HEK293 (cell line): ENCODE data around the gene PRRG4.

ENCODE experiments used
- CTCF ChIA-PET: fragments of 350-600 bp; formaldehyde crosslinking; extraction: SDS; loops from one replicate; lab custom pipeline; 2021; ENCODE audit warnings: antibody characterized with exemption; lab: Yijun Ruan, JAX
- POLR2A ChIA-PET: fragments of 300-600 bp; formaldehyde crosslinking; extraction: SDS; loops from one replicate; lab custom pipeline; 2020; ENCODE audit warnings: antibody characterized with exemption, inconsistent platforms; lab: Yijun Ruan, JAX
- H3K27ac ChIP-seq: fragments of 200-500 bp; sonication (Bioruptor generic); 2 replicates; pipeline ENCODE4 v1.5.1; 2014; ENCODE audit warnings: low read depth, low read length, control low read depth, inconsistent platforms; ENCODE audit errors: extremely low read depth
- H3K36me3 ChIP-seq, 2 experiments: fragments of 200-500 bp in 1 of 2; sonication (Bioruptor generic) in 1 of 2; 1 replicate in 1 of 2; 2 replicates in 1 of 2; pipeline ENCODE4 v1.5.1; 2014 to 2017; ENCODE audit warnings: inconsistent platforms in 2 of 2, low read length in 2 of 2; ENCODE audit not compliant: control insufficient read depth in 2 of 2, insufficient read depth in 1 of 2
- H3K4me1 ChIP-seq: fragments of 200-500 bp; sonication (Bioruptor generic); 2 replicates; pipeline ENCODE4 v1.5.1; 2014; ENCODE audit warnings: mild to moderate bottlenecking, low read length, inconsistent platforms; ENCODE audit not compliant: control insufficient read depth, insufficient read depth
- H3K4me3 ChIP-seq: 2 replicates; pipeline ENCODE4 v1.5.1; 2011; ENCODE audit warnings: low read depth, mild to moderate bottlenecking, control low read depth, low read length, moderate library complexity
- H3K9me3 ChIP-seq: fragments of 200-500 bp; sonication (Bioruptor generic); 2 replicates; pipeline ENCODE4 v1.5.1; 2014; ENCODE audit warnings: low read depth, low read length, inconsistent platforms; ENCODE audit not compliant: control insufficient read depth, insufficient read depth
- GLI4 ChIP-seq: fragments of 450-650 bp; formaldehyde crosslinking; IDR thresholded peaks from 2 replicates; pipeline ENCODE4 v1.5.1; 2016; ENCODE audit warnings: missing biosample characterization, missing genetic modification characterization
- HOXC10 ChIP-seq: sonication (generic); formaldehyde crosslinking; IDR thresholded peaks from 2 replicates; pipeline ENCODE4 v1.8.1; 2023; ENCODE audit warnings: mild to moderate bottlenecking, missing genetic modification reagents
- IKZF3 ChIP-seq: fragments of 450-650 bp; IDR thresholded peaks from 2 replicates; pipeline ENCODE4 v1.5.0; 2018; ENCODE audit warnings: missing biosample characterization, mild to moderate bottlenecking, missing genetic modification characterization, moderate library complexity
- ZEB2 ChIP-seq: fragments of 450-650 bp; formaldehyde crosslinking; IDR thresholded peaks from 2 replicates; pipeline ENCODE4 v1.5.1; 2016; ENCODE audit warnings: missing biosample characterization, missing genetic modification characterization
- ZFP41 ChIP-seq: fragments of 450-650 bp; formaldehyde crosslinking; IDR thresholded peaks from 2 replicates; pipeline ENCODE4 v1.5.1; 2016; ENCODE audit warnings: missing biosample characterization, missing genetic modification characterization, borderline replicate concordance
- ZNF10 ChIP-seq: fragments of 450-650 bp; formaldehyde crosslinking; IDR thresholded peaks from 2 replicates; pipeline ENCODE4 v1.5.1; 2017; ENCODE audit warnings: missing biosample characterization, missing genetic modification characterization
- ZNF112 ChIP-seq: fragments of 450-650 bp; formaldehyde crosslinking; IDR thresholded peaks from 2 replicates; pipeline ENCODE4 v1.5.0; 2017; ENCODE audit warnings: missing biosample characterization, missing genetic modification characterization
- ZNF184 ChIP-seq: fragments of 450-650 bp; IDR thresholded peaks from 2 replicates; pipeline ENCODE4 v1.5.1; 2018; ENCODE audit warnings: missing biosample characterization, mild to moderate bottlenecking, missing genetic modification characterization
- ZNF23 ChIP-seq: fragments of 450-650 bp; formaldehyde crosslinking; IDR thresholded peaks from 2 replicates; pipeline ENCODE4 v1.5.1; 2016; ENCODE audit warnings: missing biosample characterization, missing genetic modification characterization, borderline replicate concordance
- ZNF248 ChIP-seq: fragments of 450-650 bp; formaldehyde crosslinking; IDR thresholded peaks from 2 replicates; pipeline ENCODE4 v1.5.1; 2017; ENCODE audit warnings: missing biosample characterization, missing genetic modification characterization
- ZNF394 ChIP-seq: fragments of 450-650 bp; formaldehyde crosslinking; IDR thresholded peaks from 2 replicates; pipeline ENCODE4 v1.5.1; 2016; ENCODE audit warnings: missing biosample characterization, missing genetic modification characterization, mild to moderate bottlenecking, moderate library complexity, borderline replicate concordance
- ZNF426 ChIP-seq: fragments of 450-650 bp; formaldehyde crosslinking; IDR thresholded peaks from 2 replicates; pipeline ENCODE4 v1.5.1; 2017; ENCODE audit warnings: missing biosample characterization, missing genetic modification characterization, mild to moderate bottlenecking, inconsistent platforms, moderate library complexity
- ZNF530 ChIP-seq: fragments of 450-650 bp; formaldehyde crosslinking; IDR thresholded peaks from 2 replicates; pipeline ENCODE4 v1.5.1; 2016; ENCODE audit warnings: low read depth, missing biosample characterization, missing genetic modification characterization
- ZNF664 ChIP-seq: fragments of 450-650 bp; formaldehyde crosslinking; IDR thresholded peaks from 2 replicates; pipeline ENCODE4 v1.5.1; 2016; ENCODE audit warnings: missing biosample characterization, missing genetic modification characterization
- ZNF670 ChIP-seq: fragments of 450-650 bp; formaldehyde crosslinking; IDR thresholded peaks from 2 replicates; pipeline ENCODE4 v1.5.1; 2016; ENCODE audit warnings: missing biosample characterization, missing genetic modification characterization, low read depth
- ZNF777 ChIP-seq: fragments of 450-650 bp; formaldehyde crosslinking; IDR thresholded peaks from 2 replicates; pipeline ENCODE4 v1.5.1; 2017; ENCODE audit warnings: missing biosample characterization, missing genetic modification characterization, borderline replicate concordance
- TF ChIP-seq, protein P1 (sequence below): fragments of 450-650 bp; formaldehyde crosslinking; IDR thresholded peaks from 2 replicates; pipeline ENCODE4 v1.5.0; 2017; ENCODE audit warnings: missing biosample characterization, missing genetic modification characterization, borderline replicate concordance
- TF ChIP-seq, protein P2 (sequence below): fragments of 450-650 bp; formaldehyde crosslinking; IDR thresholded peaks from 2 replicates; pipeline ENCODE4 v1.5.1; 2016; ENCODE audit warnings: missing biosample characterization, missing genetic modification characterization
- TF ChIP-seq, protein P3 (sequence below): IDR thresholded peaks from 2 replicates; pipeline ENCODE4 v1.6.1; 2011; ENCODE audit warnings: mild to moderate bottlenecking, low read depth, low read length, borderline replicate concordance
- TF ChIP-seq, protein P4 (sequence below): fragments of 450-650 bp; formaldehyde crosslinking; IDR thresholded peaks from 2 replicates; pipeline ENCODE4 v1.5.1; 2016; ENCODE audit warnings: missing biosample characterization, missing genetic modification characterization, borderline replicate concordance

The PRRG4 gene

DNA sequence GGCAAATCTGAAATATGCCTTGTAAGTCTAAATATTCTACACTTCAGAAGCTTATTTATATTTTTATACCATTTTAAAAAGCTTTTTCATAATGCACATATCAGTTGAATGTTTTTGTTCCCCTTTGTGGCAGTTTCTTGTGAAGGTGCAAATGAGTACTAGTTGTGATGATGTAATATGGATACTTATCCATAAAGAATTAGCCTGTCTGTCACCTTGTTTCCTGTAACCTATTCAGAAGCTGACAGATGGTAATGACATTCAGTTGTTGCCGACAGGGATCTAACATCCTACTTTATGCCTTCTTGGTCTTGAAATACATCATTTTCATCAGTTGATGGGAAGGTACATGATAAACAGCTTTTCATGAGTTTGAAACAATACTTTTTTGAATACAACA lies 65.7 kb downstream of the PRRG4 start (continued):
- TF ChIP-seq, protein P1, sequence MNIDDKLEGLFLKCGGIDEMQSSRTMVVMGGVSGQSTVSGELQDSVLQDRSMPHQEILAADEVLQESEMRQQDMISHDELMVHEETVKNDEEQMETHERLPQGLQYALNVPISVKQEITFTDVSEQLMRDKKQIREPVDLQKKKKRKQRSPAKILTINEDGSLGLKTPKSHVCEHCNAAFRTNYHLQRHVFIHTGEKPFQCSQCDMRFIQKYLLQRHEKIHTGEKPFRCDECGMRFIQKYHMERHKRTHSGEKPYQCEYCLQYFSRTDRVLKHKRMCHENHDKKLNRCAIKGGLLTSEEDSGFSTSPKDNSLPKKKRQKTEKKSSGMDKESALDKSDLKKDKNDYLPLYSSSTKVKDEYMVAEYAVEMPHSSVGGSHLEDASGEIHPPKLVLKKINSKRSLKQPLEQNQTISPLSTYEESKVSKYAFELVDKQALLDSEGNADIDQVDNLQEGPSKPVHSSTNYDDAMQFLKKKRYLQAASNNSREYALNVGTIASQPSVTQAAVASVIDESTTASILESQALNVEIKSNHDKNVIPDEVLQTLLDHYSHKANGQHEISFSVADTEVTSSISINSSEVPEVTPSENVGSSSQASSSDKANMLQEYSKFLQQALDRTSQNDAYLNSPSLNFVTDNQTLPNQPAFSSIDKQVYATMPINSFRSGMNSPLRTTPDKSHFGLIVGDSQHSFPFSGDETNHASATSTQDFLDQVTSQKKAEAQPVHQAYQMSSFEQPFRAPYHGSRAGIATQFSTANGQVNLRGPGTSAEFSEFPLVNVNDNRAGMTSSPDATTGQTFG (tag by site-specific recombination) = no peak
- no peak for TF ChIP-seq HOXC10 (CRISPR knock-in tag)

DNA sequence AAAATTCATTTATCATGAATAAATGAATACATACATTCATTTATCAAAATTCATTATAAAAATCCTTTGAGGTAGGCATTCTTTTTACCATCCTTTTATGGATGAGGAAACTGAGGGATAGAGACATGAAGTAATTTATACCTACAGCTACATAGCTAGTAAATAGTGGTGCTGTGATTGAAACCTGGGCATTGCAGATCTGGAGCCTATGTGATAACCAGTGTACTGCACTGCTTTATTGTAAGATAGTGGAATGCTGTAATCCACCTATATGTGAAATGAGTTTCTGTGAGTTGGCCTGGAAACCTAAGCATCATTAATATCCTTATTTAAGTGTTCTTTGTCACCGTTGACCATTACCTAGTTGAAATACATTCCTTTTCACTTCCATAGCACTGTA lies 67.4 kb downstream of the PRRG4 start:
- no peak overlapping the region for H3K4me3 ChIP-seq
- 0 out of 2 replicates have a peak, but pooled peaks cover 2% of the 10 kb centered on the region for H3K4me1 ChIP-seq
- TF ChIP-seq ZNF112 (tag by site-specific recombination) = no peak
- TF ChIP-seq, all 188 proteins: peak for 0
- H3K27ac ChIP-seq = no peak overlapping the region
- POLR2A ChIA-PET = no interaction called here
- CTCF ChIA-PET = interaction anchor here (0.6 kb wide), 1 partner anchor 193 kb away, joined by 3 read pairs; no protein-coding TSS in a partner anchor
- H3K36me3 ChIP-seq = peaks cover 0 to 13% of the 10 kb centered on the region in 2 experiments; a peak in 1 of 3 replicates
- no peaks in the 10 kb centered on the region for H3K9me3 ChIP-seq

DNA sequence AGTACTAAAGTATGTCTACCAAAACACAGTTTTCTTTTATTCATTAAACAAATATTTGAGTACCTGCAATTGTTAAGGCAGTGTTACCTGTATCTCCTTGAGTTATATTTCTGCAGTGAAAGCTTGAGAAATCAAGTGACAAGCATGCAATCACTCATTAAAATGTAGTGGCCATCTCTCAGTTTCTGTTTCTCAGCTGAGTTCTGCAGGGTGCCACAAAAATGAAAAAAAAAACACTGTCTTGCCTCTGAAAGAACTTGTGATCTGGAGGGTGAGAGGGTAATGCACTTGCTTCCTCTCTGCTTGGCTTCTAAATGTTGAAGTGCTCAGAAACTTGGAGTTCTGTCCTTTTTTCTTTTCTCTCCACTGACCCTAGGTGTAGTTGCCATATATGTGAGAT lies 69.7 kb downstream of the PRRG4 start:
- ChIA-PET POLR2A (no interaction called here), CTCF (no interaction called here)
- H3K27ac ChIP-seq = no peak overlapping the region
- H3K4me3 ChIP-seq = no peak overlapping the region
- no peaks in the 10 kb centered on the region for H3K9me3 ChIP-seq
- H3K4me1 ChIP-seq = 0 out of 2 replicates have a peak, but pooled peaks cover 2% of the 10 kb centered on the region
- peaks cover 0 to 13% of the 10 kb centered on the region in 2 experiments; a peak in 1 of 3 replicates for H3K36me3 ChIP-seq
- TF ChIP-seq IKZF3 (tag by site-specific recombination) = no peak
- TF ChIP-seq ZNF426 (tag by site-specific recombination) = no peak
- no peak for TF ChIP-seq ZNF394 (tag by site-specific recombination)
- no peak for TF ChIP-seq ZNF184 (tag by site-specific recombination)
- TF ChIP-seq, protein P2, sequence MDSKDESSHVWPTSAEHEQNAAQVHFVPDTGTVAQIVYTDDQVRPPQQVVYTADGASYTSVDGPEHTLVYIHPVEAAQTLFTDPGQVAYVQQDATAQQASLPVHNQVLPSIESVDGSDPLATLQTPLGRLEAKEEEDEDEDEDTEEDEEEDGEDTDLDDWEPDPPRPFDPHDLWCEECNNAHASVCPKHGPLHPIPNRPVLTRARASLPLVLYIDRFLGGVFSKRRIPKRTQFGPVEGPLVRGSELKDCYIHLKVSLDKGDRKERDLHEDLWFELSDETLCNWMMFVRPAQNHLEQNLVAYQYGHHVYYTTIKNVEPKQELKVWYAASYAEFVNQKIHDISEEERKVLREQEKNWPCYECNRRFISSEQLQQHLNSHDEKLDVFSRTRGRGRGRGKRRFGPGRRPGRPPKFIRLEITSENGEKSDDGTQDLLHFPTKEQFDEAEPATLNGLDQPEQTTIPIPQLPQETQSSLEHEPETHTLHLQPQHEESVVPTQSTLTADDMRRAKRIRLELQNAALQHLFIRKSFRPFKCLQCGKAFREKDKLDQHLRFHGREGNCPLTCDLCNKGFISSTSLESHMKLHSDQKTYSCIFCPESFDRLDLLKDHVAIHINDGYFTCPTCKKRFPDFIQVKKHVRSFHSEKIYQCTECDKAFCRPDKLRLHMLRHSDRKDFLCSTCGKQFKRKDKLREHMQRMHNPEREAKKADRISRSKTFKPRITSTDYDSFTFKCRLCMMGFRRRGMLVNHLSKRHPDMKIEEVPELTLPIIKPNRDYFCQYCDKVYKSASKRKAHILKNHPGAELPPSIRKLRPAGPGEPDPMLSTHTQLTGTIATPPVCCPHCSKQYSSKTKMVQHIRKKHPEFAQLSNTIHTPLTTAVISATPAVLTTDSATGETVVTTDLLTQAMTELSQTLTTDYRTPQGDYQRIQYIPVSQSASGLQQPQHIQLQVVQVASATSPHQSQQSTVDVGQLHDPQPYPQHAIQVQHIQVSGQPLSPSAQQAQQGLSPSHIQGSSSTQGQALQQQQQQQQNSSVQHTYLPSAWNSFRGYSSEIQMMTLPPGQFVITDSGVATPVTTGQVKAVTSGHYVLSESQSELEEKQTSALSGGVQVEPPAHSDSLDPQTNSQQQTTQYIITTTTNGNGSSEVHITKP = no peak
- no peak for TF ChIP-seq ZNF248 (tag by site-specific recombination)
- TF ChIP-seq ZNF10 (tag by site-specific recombination) = no peak
- TF ChIP-seq, protein P3, sequence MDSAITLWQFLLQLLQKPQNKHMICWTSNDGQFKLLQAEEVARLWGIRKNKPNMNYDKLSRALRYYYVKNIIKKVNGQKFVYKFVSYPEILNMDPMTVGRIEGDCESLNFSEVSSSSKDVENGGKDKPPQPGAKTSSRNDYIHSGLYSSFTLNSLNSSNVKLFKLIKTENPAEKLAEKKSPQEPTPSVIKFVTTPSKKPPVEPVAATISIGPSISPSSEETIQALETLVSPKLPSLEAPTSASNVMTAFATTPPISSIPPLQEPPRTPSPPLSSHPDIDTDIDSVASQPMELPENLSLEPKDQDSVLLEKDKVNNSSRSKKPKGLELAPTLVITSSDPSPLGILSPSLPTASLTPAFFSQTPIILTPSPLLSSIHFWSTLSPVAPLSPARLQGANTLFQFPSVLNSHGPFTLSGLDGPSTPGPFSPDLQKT = no peak
- TF ChIP-seq ZNF777 = no peak
- TF ChIP-seq GLI4 = no peak
- no peak for TF ChIP-seq ZNF23 (tag by site-specific recombination)
- no peak for TF ChIP-seq ZEB2 (tag by site-specific recombination)
- TF ChIP-seq ZNF670 (tag by site-specific recombination) = no peak
- TF ChIP-seq ZNF530 (tag by site-specific recombination) = no peak
- TF ChIP-seq, protein P4, sequence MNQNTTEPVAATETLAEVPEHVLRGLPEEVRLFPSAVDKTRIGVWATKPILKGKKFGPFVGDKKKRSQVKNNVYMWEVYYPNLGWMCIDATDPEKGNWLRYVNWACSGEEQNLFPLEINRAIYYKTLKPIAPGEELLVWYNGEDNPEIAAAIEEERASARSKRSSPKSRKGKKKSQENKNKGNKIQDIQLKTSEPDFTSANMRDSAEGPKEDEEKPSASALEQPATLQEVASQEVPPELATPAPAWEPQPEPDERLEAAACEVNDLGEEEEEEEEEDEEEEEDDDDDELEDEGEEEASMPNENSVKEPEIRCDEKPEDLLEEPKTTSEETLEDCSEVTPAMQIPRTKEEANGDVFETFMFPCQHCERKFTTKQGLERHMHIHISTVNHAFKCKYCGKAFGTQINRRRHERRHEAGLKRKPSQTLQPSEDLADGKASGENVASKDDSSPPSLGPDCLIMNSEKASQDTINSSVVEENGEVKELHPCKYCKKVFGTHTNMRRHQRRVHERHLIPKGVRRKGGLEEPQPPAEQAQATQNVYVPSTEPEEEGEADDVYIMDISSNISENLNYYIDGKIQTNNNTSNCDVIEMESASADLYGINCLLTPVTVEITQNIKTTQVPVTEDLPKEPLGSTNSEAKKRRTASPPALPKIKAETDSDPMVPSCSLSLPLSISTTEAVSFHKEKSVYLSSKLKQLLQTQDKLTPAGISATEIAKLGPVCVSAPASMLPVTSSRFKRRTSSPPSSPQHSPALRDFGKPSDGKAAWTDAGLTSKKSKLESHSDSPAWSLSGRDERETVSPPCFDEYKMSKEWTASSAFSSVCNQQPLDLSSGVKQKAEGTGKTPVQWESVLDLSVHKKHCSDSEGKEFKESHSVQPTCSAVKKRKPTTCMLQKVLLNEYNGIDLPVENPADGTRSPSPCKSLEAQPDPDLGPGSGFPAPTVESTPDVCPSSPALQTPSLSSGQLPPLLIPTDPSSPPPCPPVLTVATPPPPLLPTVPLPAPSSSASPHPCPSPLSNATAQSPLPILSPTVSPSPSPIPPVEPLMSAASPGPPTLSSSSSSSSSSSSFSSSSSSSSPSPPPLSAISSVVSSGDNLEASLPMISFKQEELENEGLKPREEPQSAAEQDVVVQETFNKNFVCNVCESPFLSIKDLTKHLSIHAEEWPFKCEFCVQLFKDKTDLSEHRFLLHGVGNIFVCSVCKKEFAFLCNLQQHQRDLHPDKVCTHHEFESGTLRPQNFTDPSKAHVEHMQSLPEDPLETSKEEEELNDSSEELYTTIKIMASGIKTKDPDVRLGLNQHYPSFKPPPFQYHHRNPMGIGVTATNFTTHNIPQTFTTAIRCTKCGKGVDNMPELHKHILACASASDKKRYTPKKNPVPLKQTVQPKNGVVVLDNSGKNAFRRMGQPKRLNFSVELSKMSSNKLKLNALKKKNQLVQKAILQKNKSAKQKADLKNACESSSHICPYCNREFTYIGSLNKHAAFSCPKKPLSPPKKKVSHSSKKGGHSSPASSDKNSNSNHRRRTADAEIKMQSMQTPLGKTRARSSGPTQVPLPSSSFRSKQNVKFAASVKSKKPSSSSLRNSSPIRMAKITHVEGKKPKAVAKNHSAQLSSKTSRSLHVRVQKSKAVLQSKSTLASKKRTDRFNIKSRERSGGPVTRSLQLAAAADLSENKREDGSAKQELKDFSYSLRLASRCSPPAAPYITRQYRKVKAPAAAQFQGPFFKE = no peak
- TF ChIP-seq ZFP41 = no peak
- no peak for TF ChIP-seq ZNF664 (tag by site-specific recombination)
